IMR-90 (cell line): ENCODE data around the gene KRT82.

Source experiments
- CEBPB ChIP-seq: IDR thresholded peaks from 2 replicates; pipeline ENCODE4 v1.6.1; 2012; ENCODE audit warnings: low read depth, low read length, improper control_type of control experiment
- CHD1 ChIP-seq: IDR thresholded peaks from 2 replicates; pipeline ENCODE4 v1.6.1; 2012; ENCODE audit warnings: low read depth, low read length, improper control_type of control experiment
- CTCF ChIP-seq: conservative IDR thresholded peaks from 2 replicates; pipeline ENCODE4 v1.5.1; 2012; ENCODE audit warnings: mild to moderate bottlenecking, low read depth, low read length, improper control_type of control experiment
- MAFK ChIP-seq: IDR thresholded peaks from 2 replicates; pipeline ENCODE4 v1.6.1; 2012; ENCODE audit warnings: low read depth, low read length, improper control_type of control experiment
- POLR2A ChIP-seq: IDR thresholded peaks from 2 replicates; pipeline ENCODE4 v1.6.1; 2012; ENCODE audit warnings: mild to moderate bottlenecking, low read depth, low read length
- RAD21 ChIP-seq: IDR thresholded peaks from 2 replicates; pipeline ENCODE4 v1.6.1; 2012; ENCODE audit warnings: low read length, improper control_type of control experiment
- RCOR1 ChIP-seq: IDR thresholded peaks from 2 replicates; pipeline ENCODE4 v1.6.1; 2012; ENCODE audit warnings: mild to moderate bottlenecking, low read length, improper control_type of control experiment; ENCODE audit not compliant: insufficient replicate concordance
- RFX5 ChIP-seq: IDR thresholded peaks from 2 replicates; pipeline ENCODE4 v1.8.0; 2012; ENCODE audit warnings: low read depth, mild to moderate bottlenecking, low read length, moderate library complexity
- USF2 ChIP-seq: fragments of 150-350 bp; IDR thresholded peaks from 2 replicates; pipeline ENCODE4 v1.6.1; 2017; ENCODE audit warnings: mild to moderate bottlenecking, antibody characterized with exemption, low read length, low read depth

GRCh38 chr12:52389313-52390207 lies 16.6 kb downstream of the KRT82 start:
- TF ChIP-seq CTCF, result no peak
- TF ChIP-seq POLR2A, result no peak
- TF ChIP-seq MAFK, result no peak
- no peak for TF ChIP-seq RAD21
- no peak for TF ChIP-seq RFX5
- no peak for TF ChIP-seq CEBPB
- TF ChIP-seq USF2, result no peak
- no peak for TF ChIP-seq RCOR1
- no peak for TF ChIP-seq CHD1
